MV-4-11 (cell line): Measurements from ENCODE around the gene PTH.

ENCODE experiments used
- DNase-seq: peaks from one replicate; lab custom pipeline; 2025; lab: John Stamatoyannopoulos, UW

Gene PTH

DNA sequence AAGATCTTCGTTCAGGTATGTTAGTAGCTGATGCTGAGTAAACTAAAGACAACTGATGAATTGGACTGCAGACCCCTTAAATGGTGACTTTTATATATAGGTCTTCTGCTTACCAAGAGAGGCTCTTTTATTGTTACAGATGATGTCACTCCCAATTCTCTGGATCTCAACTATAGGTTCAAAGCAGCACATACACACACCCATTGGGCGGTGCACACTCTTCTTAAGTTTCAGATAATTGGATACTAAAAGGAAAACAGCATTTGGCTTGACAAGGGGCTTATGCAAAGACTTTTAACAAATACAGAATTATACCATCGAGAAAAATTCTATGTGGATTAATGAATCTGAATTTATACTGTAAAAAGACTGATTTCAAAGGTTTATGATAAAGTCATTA, at the start of gene PTH:
Gene PTH (minus strand): TSS at position 69 of the 400 bp plus-strand sequence. CDS start 3,142 bp downstream, outside the sequence.
- no peak for DNase-seq

DNA sequence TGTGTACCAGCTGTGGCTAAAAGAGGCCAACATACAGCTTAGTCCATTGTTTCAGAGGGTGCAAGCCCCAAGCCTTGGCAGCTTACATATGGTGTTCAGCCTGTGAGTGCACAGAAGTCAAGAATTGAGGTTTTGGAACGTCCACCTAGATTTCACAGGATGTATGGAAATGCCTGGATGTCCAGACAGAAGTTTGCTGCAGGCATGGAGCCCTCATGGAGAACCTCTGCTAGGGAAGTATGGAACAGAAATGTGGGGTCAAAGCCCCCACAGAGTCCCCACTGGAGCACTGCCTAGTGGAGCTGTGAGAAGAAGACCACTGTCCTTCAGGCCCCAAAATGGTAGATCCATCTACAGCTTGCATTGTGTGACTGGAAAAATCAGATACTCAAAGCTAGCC, 42.2 kb upstream of the PTH start:
- DNase-seq, result no peak

DNA sequence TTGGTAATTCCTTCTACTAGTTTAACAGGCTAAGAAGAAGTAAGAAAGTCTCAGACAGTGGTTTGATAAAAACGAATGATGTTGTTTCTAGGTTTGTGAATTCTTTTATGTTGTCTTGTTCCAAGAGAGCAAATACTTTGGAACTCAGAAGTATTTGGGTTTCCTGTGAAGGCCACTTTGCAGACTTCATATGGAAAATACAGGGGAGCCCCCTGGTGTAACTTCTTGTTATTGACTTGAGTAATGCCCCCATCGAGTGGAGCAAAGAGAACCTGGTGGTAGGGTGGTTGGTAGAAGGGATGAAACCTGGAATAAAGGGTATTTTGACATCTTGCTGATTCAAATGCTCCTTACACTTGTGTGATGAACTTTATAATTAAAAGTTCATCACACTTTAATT, 40.0 kb upstream of the PTH start:
- peak; percentile 24 for DNase-seq

DNA sequence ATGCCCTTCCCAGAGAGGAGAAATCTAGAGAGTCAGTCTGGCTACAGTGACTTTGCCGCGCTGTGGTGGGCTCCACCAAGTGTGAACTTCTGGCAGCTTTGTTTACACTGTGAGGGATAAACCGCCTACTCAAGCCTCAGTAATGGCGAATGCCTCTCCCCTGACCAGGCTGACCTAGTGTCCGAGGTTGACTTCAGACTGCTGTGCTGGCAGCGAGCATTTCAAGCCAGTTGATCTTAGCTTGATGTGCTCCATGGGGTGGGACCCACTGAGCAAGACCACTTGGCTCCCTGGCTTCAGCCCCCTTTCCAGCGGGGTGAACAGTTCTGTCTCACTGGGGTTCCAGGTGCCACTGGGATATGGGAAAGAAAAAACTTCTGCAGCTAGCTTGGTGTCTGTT, 38.6 kb upstream of the PTH start:
- DNase-seq, result no peak

GRCh38 chr11:13525257-13525656, 29.5 kb upstream of the PTH start:
- DNase-seq, result no peak

DNA sequence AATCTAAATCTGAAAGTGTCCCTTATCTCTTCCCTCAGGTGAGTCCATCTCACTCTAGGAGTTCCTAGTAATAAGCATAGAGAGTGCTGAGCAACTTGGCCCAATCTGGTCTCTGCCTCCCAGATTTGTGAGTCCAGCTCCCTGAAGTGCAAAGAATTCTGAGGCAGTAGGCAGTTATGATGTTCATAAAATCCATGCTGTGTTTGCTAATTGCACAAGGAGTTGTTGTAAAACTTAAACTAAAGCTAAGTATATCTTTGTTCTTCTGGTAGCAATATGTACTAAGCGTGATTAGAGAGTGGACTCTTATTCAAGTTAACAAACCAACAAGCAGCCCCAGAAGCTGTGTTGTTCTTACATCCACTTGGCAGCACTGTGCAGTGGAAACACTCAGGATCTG, 7.6 kb upstream of the PTH start:
- no peak for DNase-seq

DNA sequence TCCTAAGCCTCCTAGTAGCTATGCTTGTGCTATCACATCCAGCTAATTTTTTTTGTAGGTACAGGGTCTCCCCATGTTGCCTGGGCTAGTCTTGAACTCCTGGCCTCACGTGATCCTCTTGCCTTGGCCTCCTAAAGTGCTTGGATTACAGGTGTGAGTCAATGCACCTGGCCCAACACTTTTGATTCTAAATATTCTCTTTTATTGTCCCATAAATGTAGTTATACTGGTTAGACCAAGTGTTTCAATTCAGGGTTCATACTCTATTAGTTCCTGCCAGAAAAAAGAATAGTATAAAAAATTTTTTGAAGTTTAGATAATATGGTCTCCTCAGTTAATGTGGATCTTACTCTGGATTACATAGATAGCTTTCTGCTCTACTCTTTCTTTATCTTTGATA, 6.7 kb upstream of the PTH start:
- no peak for DNase-seq

- DNase-seq, result no peak
Observed at GRCh38 chr11:13494051-13494450, 1.7 kb downstream of the PTH start.

DNA sequence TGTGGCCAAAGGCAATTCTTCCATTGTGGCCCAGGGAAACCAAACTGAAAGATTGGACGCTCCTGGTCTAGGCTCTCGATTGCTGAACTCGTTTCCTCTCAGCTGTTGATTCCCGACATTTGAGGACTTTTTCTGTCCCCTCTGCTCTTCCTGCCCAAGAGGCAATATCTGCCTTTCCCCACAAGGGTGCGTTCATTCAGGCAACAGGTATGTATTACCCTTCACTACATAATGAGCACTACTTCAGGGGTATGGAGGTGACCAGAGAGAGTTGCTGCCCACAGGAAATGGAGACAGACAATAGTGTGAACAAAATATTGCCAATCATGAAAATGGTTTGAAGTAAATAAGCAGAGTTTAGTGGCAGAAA, 8.2 kb downstream of the PTH start:
- no peak for DNase-seq

DNA sequence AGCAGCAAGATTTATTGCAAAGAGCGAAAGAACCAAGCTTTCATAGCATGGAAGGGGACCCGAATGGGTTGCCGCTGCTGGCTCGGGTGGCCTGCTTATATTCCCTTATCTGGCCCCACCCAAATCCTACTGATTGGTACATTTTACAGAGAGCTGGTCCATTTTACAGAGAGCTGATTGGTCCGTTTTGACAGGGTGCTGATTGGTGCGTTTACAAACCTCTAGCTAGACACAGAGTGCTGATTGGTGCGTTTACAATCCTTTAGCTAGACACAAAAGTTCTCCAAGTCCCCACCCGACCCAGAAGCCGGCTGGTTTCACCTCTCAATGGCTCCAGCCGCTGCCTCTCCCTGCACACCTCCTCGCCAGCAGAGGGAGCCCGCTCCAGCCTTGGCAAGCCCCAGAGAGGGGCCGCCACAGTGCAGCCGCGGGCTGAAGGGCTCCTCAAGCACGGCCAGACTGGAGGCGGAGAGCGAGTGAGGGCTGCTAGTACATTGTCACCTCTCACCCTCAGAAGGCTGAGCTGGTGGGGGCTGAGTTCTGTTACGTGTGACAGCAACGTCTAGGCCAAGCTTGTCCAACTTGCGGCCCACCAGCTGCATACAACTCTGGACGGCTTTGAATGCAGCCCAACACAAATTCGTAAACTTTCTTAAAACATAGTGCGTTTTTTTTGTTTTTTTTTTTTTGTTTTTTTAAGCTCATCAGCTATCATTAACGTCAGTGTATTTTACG, 8.7 kb downstream of the PTH start:
- DNase-seq, result no peak

- no peak for DNase-seq
Observed at GRCh38 chr11:13480198-13480597, 15.6 kb downstream of the PTH start.

DNA sequence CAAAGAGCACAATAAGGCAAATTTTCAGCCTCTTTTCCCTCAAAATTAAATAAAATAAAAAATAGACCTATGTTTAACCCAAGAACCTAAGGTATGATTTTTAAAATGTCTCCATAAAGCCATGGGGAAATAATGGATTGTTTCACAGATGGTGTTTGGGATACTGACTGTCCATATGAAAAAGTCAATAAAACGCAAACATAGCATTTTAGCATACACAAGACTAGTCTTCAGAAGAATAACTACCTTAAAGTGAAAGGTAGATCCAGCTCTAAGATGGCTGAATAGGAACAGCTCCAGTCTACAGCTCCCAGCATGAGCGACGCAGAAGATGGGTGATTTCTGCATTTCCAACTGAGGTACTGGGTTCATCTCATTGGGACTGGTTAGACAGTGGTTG, 16.1 kb downstream of the PTH start:
- no peak for DNase-seq

DNA sequence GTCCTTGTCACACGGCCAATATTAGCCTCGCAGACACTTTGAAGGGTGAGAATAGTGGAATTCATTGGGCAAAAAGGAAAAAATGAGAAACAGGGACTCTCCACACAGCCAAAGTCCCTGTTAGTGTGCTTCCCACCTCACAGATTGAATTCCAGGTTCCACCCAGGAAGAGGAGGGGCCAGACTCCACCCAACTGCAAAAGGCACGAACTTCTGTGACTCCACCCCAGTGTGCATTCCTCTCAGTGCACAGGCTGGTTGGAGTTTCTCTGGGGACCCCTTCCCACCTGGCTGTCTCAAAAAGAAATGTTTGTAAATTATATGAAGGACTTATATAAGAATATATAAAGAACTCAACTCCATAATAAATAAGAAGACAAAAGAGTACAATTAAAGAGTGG, 20.7 kb downstream of the PTH start:
- DNase-seq, result no peak

- DNase-seq, result no peak
Observed at GRCh38 chr11:13473013-13473722, 22.6 kb downstream of the PTH start.

GRCh38 chr11:13468750-13469149, 27.0 kb downstream of the PTH start:
- DNase-seq, result no peak

GRCh38 chr11:13465909-13466371, 29.9 kb downstream of the PTH start:
- no peak for DNase-seq

GRCh38 chr11:13463779-13464290, 32.0 kb downstream of the PTH start:
- peak; percentile 11 for DNase-seq

GRCh38 chr11:13462901-13463778, 32.7 kb downstream of the PTH start, which contains the start of gene BTBD10:
Gene BTBD10 (minus strand): TSS chr11:13463222. CDS start chr11:13445124, 18,098 bp downstream.
- DNase-seq, result peak; percentile 96

- peak; percentile 48 for DNase-seq
Observed at GRCh38 chr11:13462311-13462900, 33.4 kb downstream of the PTH start.

- DNase-seq, result no peak
Observed at GRCh38 chr11:13461291-13461690, 34.5 kb downstream of the PTH start.

- no peak for DNase-seq
Observed at GRCh38 chr11:13450832-13451397, 44.9 kb downstream of the PTH start.

GRCh38 chr11:13449522-13449921, 46.3 kb downstream of the PTH start:
- no peak for DNase-seq
